HG02870 (cell line): ENCODE data around the gene NRL.

Experiments used
- ATAC-seq: cut with Tn5 transposase; IDR thresholded peaks from one replicate; pipeline ENCODE4 v1.9.1; 2021; ENCODE audit warnings: mild to moderate bottlenecking, moderate library complexity; ENCODE audit not compliant: unreplicated experiment

Gene NRL

GRCh38 chr14:24114532-24115421, at the start of gene NRL, which contains the start of gene DCAF11:
Gene NRL (minus strand): TSS chr14:24114949. CDS start chr14:24082848, 32,101 bp downstream.
Gene DCAF11 (plus strand): TSS chr14:24114777. CDS start chr14:24115595, 818 bp downstream.
- peak; percentile 85 for ATAC-seq

GRCh38 chr14:24162093-24162492, 47.3 kb upstream of the NRL start:
- ATAC-seq = no peak

- peak; percentile 92 for ATAC-seq
Measured at GRCh38 chr14:24160850-24161804, 46.4 kb upstream of the NRL start, which contains the start of gene IRF9. Gene IRF9 (plus strand): TSS chr14:24161265. CDS start chr14:24162145, 880 bp downstream.

GRCh38 chr14:24160499-24160849, 45.7 kb upstream of the NRL start:
- ATAC-seq = no peak

GRCh38 chr14:24159777-24160498, 45.2 kb upstream of the NRL start:
- no peak for ATAC-seq

- no peak for ATAC-seq
Measured at GRCh38 chr14:24157331-24157730, 42.6 kb upstream of the NRL start.

GRCh38 chr14:24156840-24157239, 42.1 kb upstream of the NRL start:
- ATAC-seq = no peak

GRCh38 chr14:24155100-24155499, 40.4 kb upstream of the NRL start:
- ATAC-seq = no peak

- no peak for ATAC-seq
Measured at GRCh38 chr14:24151404-24152080, 36.8 kb upstream of the NRL start.

GRCh38 chr14:24150993-24151392, 36.2 kb upstream of the NRL start:
- no peak for ATAC-seq

GRCh38 chr14:24150567-24150966, 35.8 kb upstream of the NRL start:
- ATAC-seq = no peak

- ATAC-seq = no peak
Measured at GRCh38 chr14:24150061-24150460, 35.3 kb upstream of the NRL start.

- no peak for ATAC-seq
Measured at GRCh38 chr14:24149302-24149969, 34.7 kb upstream of the NRL start.

- no peak for ATAC-seq
Measured at GRCh38 chr14:24147761-24148428, 33.1 kb upstream of the NRL start.

GRCh38 chr14:24146978-24147760, 32.4 kb upstream of the NRL start, which contains the start of gene RNF31:
Gene RNF31 (plus strand): TSS chr14:24147498. CDS start chr14:24147699, 201 bp downstream.
- ATAC-seq = peak; percentile 82

GRCh38 chr14:24146453-24146977, 31.8 kb upstream of the NRL start, which contains the start of gene PSME2:
Gene PSME2 (minus strand): TSS chr14:24146610. CDS start chr14:24146581, 29 bp downstream.
- ATAC-seq = peak; percentile 62

GRCh38 chr14:24145690-24146452, 31.1 kb upstream of the NRL start:
- no peak for ATAC-seq
